GM19328 (cell line): ENCODE measurements around the gene SLC3A2.

Experiments used
- ATAC-seq: cut with Tn5 transposase; IDR thresholded peaks from one replicate; pipeline ENCODE4 v1.9.1; 2021; ENCODE audit warnings: mild to moderate bottlenecking, moderate library complexity; ENCODE audit not compliant: unreplicated experiment

Gene SLC3A2

DNA sequence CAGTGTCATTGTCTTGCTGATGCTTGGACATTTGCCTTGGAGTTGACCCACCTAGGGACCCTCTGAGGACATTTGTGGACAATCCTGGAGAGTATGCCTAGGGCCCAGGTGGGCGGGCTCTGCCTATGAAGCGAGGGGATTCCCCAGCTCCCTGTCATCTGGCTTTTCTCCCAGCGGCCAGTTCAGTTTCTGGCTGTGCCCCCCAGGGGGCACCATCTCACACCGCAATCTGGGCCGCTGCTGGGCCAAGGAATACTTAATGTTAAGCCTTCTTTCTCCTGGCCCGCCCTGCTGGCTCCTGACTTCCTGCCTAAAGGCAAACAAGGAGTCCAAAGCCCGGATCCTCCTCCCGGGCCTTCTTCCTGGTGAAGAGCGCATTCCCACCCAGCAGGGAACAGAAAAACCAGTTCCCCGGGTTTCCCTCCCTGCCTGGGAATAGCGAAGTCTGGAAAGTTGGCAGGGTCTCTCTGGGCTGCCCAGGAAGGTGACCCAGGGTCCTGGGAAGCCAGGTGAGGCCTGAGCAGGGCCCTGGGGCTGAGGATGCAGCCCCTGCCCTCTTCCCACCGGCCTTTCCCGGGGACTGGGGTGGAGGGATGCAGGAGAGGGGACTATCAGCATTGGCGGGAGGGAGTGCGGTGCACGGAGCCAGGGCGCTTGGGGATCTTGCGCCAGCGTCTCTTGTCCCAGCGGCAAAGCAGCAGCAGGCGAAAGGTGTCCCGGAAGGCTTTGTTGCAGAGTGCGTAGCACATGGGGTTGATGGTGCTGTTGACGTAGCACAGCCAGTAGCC lies 28.6 kb downstream of the SLC3A2 start:
- ATAC-seq: no peak

- no peak for ATAC-seq
Observed at GRCh38 chr11:62910141-62910882, 29.6 kb downstream of the SLC3A2 start.

GRCh38 chr11:62911137-62912130 lies 30.7 kb downstream of the SLC3A2 start:
- no peak for ATAC-seq

- ATAC-seq: no peak
Observed at GRCh38 chr11:62912268-62912667, 31.6 kb downstream of the SLC3A2 start.

GRCh38 chr11:62914416-62914815 lies 33.7 kb downstream of the SLC3A2 start:
- ATAC-seq: no peak

DNA sequence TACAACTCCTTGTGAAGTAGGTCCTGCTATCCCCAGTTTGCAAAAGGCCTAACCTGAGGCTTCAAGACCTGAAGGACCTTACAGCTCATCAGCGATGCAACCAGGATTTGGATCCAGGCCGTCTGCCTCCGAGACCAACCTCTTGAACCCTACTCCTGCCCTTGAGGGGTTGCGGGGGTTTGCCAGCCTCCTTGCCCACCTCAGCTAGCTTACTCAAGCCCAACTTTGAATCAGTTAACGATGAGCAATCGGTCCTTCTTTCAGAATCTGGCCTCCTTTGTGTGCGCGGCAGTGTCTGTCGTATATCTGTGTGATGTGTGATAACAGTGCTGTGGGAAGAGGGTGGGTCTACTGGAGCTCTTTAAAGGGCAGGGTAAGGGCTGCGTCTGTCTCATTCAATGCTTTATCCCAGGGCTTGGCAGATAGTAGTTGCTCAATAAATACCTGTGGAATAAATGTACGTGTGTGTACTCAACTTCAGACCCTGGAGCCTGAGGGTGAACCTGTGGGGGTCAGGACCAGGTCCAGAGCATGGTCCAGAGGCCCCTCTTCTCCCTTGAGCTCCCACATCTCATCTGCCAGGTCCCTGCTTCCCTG lies 37.3 kb downstream of the SLC3A2 start:
- no peak for ATAC-seq

- ATAC-seq: no peak
Observed at GRCh38 chr11:62918531-62918930, 37.8 kb downstream of the SLC3A2 start.

GRCh38 chr11:62919476-62919875 lies 38.8 kb downstream of the SLC3A2 start:
- no peak for ATAC-seq

- no peak for ATAC-seq
Observed at GRCh38 chr11:62919898-62920640, 39.4 kb downstream of the SLC3A2 start.

- no peak for ATAC-seq
Observed at GRCh38 chr11:62921201-62921572, 40.5 kb downstream of the SLC3A2 start, which contains the start of gene CHRM1. CHRM1 (minus strand) TSS chr11:62921363; CDS start chr11:62911100, 10,263 bp downstream.

DNA sequence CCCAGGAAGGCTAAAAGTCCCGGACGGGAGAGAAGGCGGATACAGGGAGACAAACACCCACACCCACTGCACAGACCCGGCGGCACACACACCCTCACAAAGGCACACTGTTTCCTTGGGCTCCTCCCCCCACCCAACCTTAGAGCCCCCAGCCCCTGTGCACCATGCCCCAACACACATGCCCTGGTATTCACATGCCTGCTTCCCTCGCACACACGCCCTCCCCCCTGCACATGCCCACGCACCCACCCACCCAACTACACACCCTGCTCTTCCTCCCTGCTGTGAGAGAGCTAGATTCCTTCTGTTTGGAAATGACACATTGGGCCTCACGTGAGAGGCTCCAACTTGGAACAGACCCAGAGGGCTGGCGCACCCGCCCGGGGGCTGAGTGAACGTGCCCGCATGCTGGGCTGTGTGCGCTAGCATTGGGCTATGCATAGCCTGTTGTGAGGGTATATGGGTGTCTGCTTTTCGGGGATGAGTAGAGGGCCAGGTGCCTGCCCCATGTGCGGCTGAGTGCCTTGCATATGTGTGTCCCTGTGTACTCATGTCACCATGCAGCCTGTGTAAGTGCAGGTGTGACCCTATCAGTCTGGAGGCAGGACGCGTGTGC lies 41.0 kb downstream of the SLC3A2 start:
- no peak for ATAC-seq

DNA sequence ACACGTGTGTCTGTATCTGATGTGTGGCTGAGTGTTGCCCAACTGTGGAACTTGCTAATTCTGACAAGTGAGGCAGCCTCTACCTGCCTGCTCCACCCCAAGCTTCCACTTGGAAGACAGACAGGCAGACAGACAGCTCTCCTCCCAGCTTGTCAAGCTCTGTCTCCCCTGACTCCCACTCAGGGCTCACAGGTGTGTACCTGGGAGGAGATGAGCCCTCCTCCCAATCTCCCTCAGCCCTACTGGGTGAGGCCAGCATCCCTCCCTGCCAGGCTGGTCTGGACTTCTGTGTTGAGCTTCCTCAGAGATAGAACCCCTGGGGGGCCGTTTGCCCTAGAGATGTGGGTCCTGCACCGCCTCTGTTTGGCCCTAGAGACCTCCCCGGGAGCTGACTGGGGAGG lies 41.5 kb downstream of the SLC3A2 start:
- ATAC-seq: no peak

GRCh38 chr11:62922653-62923431 lies 42.1 kb downstream of the SLC3A2 start:
- no peak for ATAC-seq

DNA sequence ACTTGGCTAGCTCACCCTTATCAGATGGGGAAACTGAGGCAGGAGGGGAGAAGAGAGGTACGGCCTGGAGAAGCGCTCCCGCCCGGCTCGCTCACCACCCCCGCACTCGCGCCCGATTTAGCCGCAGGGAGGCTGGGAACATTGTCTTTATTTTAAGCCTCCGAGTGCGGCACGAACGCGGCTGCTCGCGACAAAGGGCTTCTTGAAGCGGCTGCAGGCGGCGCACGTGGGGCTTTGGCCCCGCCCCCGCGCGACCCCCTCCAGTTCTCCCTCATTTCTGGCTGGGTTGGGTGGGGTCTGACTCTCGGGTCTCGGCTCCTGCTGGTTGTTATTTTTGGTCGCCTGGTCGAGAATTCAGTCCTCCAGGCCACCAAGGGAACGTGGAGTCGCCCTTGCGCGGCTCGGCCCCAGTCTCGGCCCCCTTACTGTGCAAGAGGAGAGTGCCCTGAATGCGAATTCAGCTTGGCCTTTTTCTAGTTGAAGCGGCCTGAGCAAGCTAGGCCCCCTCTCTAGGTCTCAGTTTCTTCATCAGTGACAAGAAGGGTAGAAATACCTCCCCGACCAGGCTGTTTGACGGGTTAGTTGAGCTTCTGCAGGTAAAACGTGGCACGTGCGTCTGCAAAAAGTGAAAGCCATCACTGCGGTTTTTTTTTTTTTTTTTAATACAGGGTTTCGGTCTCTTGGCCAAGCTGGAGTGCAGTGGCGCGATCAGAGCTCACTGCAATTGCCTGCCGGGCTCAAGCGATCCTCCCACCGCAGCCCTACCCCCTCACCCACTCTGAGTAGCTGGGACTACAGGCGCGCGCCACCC lies 43.1 kb downstream of the SLC3A2 start:
- no peak for ATAC-seq

- ATAC-seq: no peak
Observed at GRCh38 chr11:62925308-62925707, 44.6 kb downstream of the SLC3A2 start.

GRCh38 chr11:62925745-62926679 lies 45.3 kb downstream of the SLC3A2 start:
- ATAC-seq: no peak
